Measurements from ENCODE around the gene MITF.

DNA sequence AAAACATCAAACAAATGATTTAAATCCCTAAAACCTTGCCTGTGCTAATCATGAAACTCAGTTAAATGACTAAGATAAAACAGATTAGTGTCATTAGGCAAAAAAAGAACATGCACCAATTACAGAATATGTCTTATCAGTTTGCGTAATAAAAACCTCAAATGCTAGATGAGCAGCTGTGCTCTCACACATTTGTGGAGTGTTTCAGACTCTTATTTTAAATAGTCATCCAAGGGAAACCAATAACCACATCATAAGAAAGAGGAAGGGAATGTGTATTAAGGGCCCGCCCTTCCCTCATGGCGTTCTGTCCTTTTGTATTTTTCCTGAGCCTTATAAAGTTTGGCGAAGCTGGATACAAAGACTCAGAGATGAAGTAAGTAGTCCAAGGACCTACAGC, 266.8 kb downstream of the MITF start:
- TF ChIP-seq, protein P1, sequence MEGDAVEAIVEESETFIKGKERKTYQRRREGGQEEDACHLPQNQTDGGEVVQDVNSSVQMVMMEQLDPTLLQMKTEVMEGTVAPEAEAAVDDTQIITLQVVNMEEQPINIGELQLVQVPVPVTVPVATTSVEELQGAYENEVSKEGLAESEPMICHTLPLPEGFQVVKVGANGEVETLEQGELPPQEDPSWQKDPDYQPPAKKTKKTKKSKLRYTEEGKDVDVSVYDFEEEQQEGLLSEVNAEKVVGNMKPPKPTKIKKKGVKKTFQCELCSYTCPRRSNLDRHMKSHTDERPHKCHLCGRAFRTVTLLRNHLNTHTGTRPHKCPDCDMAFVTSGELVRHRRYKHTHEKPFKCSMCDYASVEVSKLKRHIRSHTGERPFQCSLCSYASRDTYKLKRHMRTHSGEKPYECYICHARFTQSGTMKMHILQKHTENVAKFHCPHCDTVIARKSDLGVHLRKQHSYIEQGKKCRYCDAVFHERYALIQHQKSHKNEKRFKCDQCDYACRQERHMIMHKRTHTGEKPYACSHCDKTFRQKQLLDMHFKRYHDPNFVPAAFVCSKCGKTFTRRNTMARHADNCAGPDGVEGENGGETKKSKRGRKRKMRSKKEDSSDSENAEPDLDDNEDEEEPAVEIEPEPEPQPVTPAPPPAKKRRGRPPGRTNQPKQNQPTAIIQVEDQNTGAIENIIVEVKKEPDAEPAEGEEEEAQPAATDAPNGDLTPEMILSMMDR (conservative IDR thresholded peaks at IDR 0.05; ENCODE audit: low read depth, low read length) = no peak
- no peak for TF ChIP-seq MAFK (IDR thresholded peaks at IDR 0.05; ENCODE audit: low read depth, low read length)
- no peak for TF ChIP-seq POLR2A (IDR thresholded peaks at IDR 0.05; ENCODE audit: low read depth, low read length)
- no peak for TF ChIP-seq RAD21 (IDR thresholded peaks at IDR 0.05; ENCODE audit: low read length)
- no peak for TF ChIP-seq MXI1 (IDR thresholded peaks at IDR 0.05; ENCODE audit: borderline replicate concordance, low read depth, low read length)
- no peak for TF ChIP-seq SMC3 (IDR thresholded peaks at IDR 0.05; ENCODE audit: low read depth, low read length)

All from IMR-90 (cell line).